Endodermal cell (in vitro differentiated cells): ENCODE data around the gene FAM98C. TPM values are rescaled to one million over a fixed set of nuclear protein-coding genes. Genes with fewer than 3 reads are reported as not detected.
A peak's percentile ranks its signal among the peaks of the same experiment; 100 is the strongest.
"Not testable (repeated sequence)": the region's sequence is repeated elsewhere in the genome, so short reads cannot be mapped to it uniquely, and the experiment has no call there.

Source experiments
- DNase-seq: peaks from one replicate; pipeline ENCODE4 v3.0.0-alpha.2; 2017
- H3K27ac ChIP-seq: 2 replicates; pipeline ENCODE4 v1.5.1; 2013; ENCODE audit warnings: mild to moderate bottlenecking, low read depth, low read length, moderate library complexity
- H3K27me3 ChIP-seq: 2 replicates; pipeline ENCODE4 v1.6.1; 2013; ENCODE audit warnings: mild to moderate bottlenecking, low read length, moderate library complexity; ENCODE audit not compliant: insufficient read depth, control insufficient read depth, poor library complexity, severe bottlenecking
- H3K36me3 ChIP-seq: 2 replicates; pipeline ENCODE4 v1.7.0; 2013; ENCODE audit warnings: mild to moderate bottlenecking, low read length, moderate library complexity; ENCODE audit not compliant: control insufficient read depth, insufficient read depth
- H3K4me1 ChIP-seq: one replicate; pipeline ENCODE4 v1.7.0; 2013; ENCODE audit warnings: low read length; ENCODE audit not compliant: control insufficient read depth, insufficient read depth
- H3K4me3 ChIP-seq: 2 replicates; pipeline ENCODE4 v1.5.1; 2013; ENCODE audit warnings: mild to moderate bottlenecking, low read length, moderate library complexity
- H3K9ac ChIP-seq: 2 replicates; pipeline ENCODE4 v1.6.1; 2013; ENCODE audit warnings: mild to moderate bottlenecking, low read length, moderate library complexity; ENCODE audit not compliant: poor library complexity, severe bottlenecking; ENCODE audit errors: extremely low read depth
- H3K9me3 ChIP-seq: 2 replicates; pipeline ENCODE4 v1.6.1; 2013; ENCODE audit warnings: mild to moderate bottlenecking, low read length, moderate library complexity; ENCODE audit not compliant: control insufficient read depth
- H3K27ac Mint-ChIP-seq: 2 replicates; pipeline ENCODE4 v1.8.0; 2020; ENCODE audit warnings: mixed read lengths
- H3K27me3 Mint-ChIP-seq: 2 replicates; pipeline ENCODE4 v1.8.0; 2021; ENCODE audit warnings: mild to moderate bottlenecking, mixed read lengths; ENCODE audit not compliant: insufficient read depth
- H3K36me3 Mint-ChIP-seq: 2 replicates; pipeline ENCODE4 v1.8.0; 2020; ENCODE audit warnings: low read depth, mixed read lengths
- H3K4me1 Mint-ChIP-seq: 2 replicates; pipeline ENCODE4 v1.8.0; 2020; ENCODE audit warnings: mixed read lengths
- H3K4me3 Mint-ChIP-seq: 2 replicates; pipeline ENCODE4 v1.8.0; 2020; ENCODE audit warnings: mild to moderate bottlenecking, moderate library complexity, mixed read lengths
- H3K9me3 Mint-ChIP-seq: 2 replicates; pipeline ENCODE4 v1.8.0; 2020; ENCODE audit warnings: mild to moderate bottlenecking, mixed read lengths
- CTCF ChIP-seq: fragments of 200-600 bp; sonication (generic); conservative IDR thresholded peaks from 2 replicates; pipeline ENCODE4 v1.5.0; 2021; ENCODE audit warnings: antibody characterized with exemption, mild to moderate bottlenecking
- WGBS, 2 experiments: methylation state at CpG; one replicate each; pipeline versions ENCODE4 v1.1.5 to v1.1.7; 2013; ENCODE audit warnings: missing lambda C conversion rate in 2 of 2, mixed read lengths in 1 of 2; ENCODE audit not compliant: insufficient coverage in 1 of 2, insufficient read length in 1 of 2; 5-methylcytosine and 5-hydroxymethylcytosine counted together
- total RNA-seq, 2 donors: library from RNA; stranded (reverse); fragmentation: NEBNext Ultra II Directional in 1 of 2; extraction: Animal tissue kit (Norgen Biotek cat#: 25700) in 1 of 2; gene quantifications; 2 replicates in 1 of 2; 3 replicates in 1 of 2; pipeline ENCODE4 v1.2.1, GENCODE V29; 2021

Gene FAM98C
- total RNA-seq, 2 donors from 2014 or later = 8.6 to 13.7 TPM

- peaks cover 22% of the 10 kb centered on the region for H3K27me3 Mint-ChIP-seq
- no peaks in the 10 kb centered on the region for H3K9me3 ChIP-seq
- no peak overlapping the region for H3K4me3 ChIP-seq
- no peaks in the 10 kb centered on the region for H3K9me3 Mint-ChIP-seq
- no peaks in the 10 kb centered on the region for H3K36me3 ChIP-seq
- H3K27me3 ChIP-seq = peaks cover 9% of the 10 kb centered on the region
- no peak for DNase-seq
- H3K4me1 ChIP-seq = no peaks in the 10 kb centered on the region
- H3K27ac ChIP-seq = no peak overlapping the region
- H3K9ac ChIP-seq = no peak overlapping the region
- WGBS, 2 experiments = 85 to 86% methylated on average over 1 to 5 of the region's 5 CpGs
- no peak overlapping the region for H3K4me3 Mint-ChIP-seq
- no peak for TF ChIP-seq CTCF
- no peaks in the 10 kb centered on the region for H3K36me3 Mint-ChIP-seq
- no peaks in the 10 kb centered on the region for H3K4me1 Mint-ChIP-seq
- H3K27ac Mint-ChIP-seq = no peak overlapping the region
Observed at GRCh38 chr19:38424272-38424671, 21.4 kb downstream of the FAM98C start.

- Mint-ChIP-seq H3K4me3 (no peak overlapping the region), H3K4me1 (no peaks in the 10 kb centered on the region), H3K27me3 (peaks cover 11% of the 10 kb centered on the region), H3K36me3 (no peaks in the 10 kb centered on the region), H3K27ac (no peak overlapping the region), H3K9me3 (no peaks in the 10 kb centered on the region)
- no peaks in the 10 kb centered on the region for H3K4me1 ChIP-seq
- H3K4me3 ChIP-seq = no peak overlapping the region
- no peak overlapping the region for H3K27ac ChIP-seq
- DNase-seq = no peak
- 86 to 89% methylated on average over 6 to 7 of the region's 7 CpGs for WGBS, 2 experiments
- no peaks in the 10 kb centered on the region for H3K9me3 ChIP-seq
- no peak for TF ChIP-seq CTCF
- H3K9ac ChIP-seq = no peak overlapping the region
- no peaks in the 10 kb centered on the region for H3K36me3 ChIP-seq
- H3K27me3 ChIP-seq = no peaks in the 10 kb centered on the region
Observed at GRCh38 chr19:38425222-38425809, 22.4 kb downstream of the FAM98C start.

GRCh38 chr19:38425810-38426466 lies 23.0 kb downstream of the FAM98C start, which contains the start of gene RASGRP4:
Gene RASGRP4, minus strand, starts transcription at chr19:38426219. Its CDS starts 128 bp downstream, at chr19:38426091.
- Mint-ChIP-seq H3K4me1 (no peaks in the 10 kb centered on the region), H3K27me3 (peaks cover 6% of the 10 kb centered on the region), H3K9me3 (no peaks in the 10 kb centered on the region), H3K27ac (no peak within 1 kb of the TSS), H3K4me3 (no peak within 1 kb of the TSS), H3K36me3 (no peaks in the 10 kb centered on the region)
- 67 to 74% methylated on average over 7 to 18 of the region's 20 CpGs for WGBS, 2 experiments
- no peaks in the 10 kb centered on the region for H3K4me1 ChIP-seq
- DNase-seq = peak; percentile 66
- no peak within 1 kb of the TSS for H3K9ac ChIP-seq
- TF ChIP-seq CTCF = no peak
- H3K36me3 ChIP-seq = no peaks in the 10 kb centered on the region
- no peak within 1 kb of the TSS for H3K4me3 ChIP-seq
- no peaks in the 10 kb centered on the region for H3K9me3 ChIP-seq
- no peaks in the 10 kb centered on the region for H3K27me3 ChIP-seq
- H3K27ac ChIP-seq = no peak within 1 kb of the TSS

GRCh38 chr19:38427035-38427677 lies 24.3 kb downstream of the FAM98C start:
- H3K4me1 Mint-ChIP-seq, H3K27me3 ChIP-seq, H3K4me1 ChIP-seq, H3K27ac Mint-ChIP-seq, H3K36me3 ChIP-seq, DNase-seq, H3K9me3 ChIP-seq, H3K9ac ChIP-seq, H3K36me3 Mint-ChIP-seq, H3K4me3 Mint-ChIP-seq, H3K27ac ChIP-seq, H3K9me3 Mint-ChIP-seq, H3K4me3 ChIP-seq, H3K27me3 Mint-ChIP-seq: not testable (repeated sequence)
- WGBS, 2 experiments = 91 to 92% methylated on average over 8 to 17 of the region's 17 CpGs
